ENCODE measurements around the gene SMAD4. TPM values are rescaled to one million over a fixed set of nuclear protein-coding genes. Genes with fewer than 3 reads are reported as not detected.

The SMAD4 gene
- total and polyA plus RNA-seq, 7 donors: 16.4 to 143 (median 106) TPM

GRCh38 chr18:51132256-51132935 is 102.4 kb downstream of the SMAD4 start:
- Histone ChIP-seq H3K27me3 (no peaks in the 10 kb centered on the region), H3K27ac (no peak overlapping the region), H3K4me3 (no peak overlapping the region), H3K36me3 (no peaks in the 10 kb centered on the region), H3K9me3 (no peaks in the 10 kb centered on the region), H3K4me1 (no peaks in the 10 kb centered on the region)
- DNase-seq: no peak
- intact Hi-C loops (cut with DNase I): no loop called here
- WGBS, 2 donors: 37 to 76% methylated on average over 6 of the region's 6 CpGs
- TF ChIP-seq POLR2AphosphoS5 (IDR thresholded peaks at IDR 0.05): no peak
- no peak for TF ChIP-seq POLR2A (IDR thresholded peaks at IDR 0.05)
- TF ChIP-seq CTCF (IDR thresholded peaks at IDR 0.05): no peak
- TF ChIP-seq EP300 (IDR thresholded peaks at IDR 0.05): no peak

- intact Hi-C loops (cut with DNase I): no loop called here
- H3K9me3 ChIP-seq: no peaks in the 10 kb centered on the region
Observed at GRCh38 chr18:51133580-51134160, 103.7 kb downstream of the SMAD4 start.

More at GRCh38 chr18:51133580-51134160, 103.7 kb downstream of the SMAD4 start:
- Histone ChIP-seq H3K27me3 (no peaks in the 10 kb centered on the region), H3K4me1 (no peaks in the 10 kb centered on the region), H3K4me3 (no peak overlapping the region), H3K36me3 (no peaks in the 10 kb centered on the region), H3K27ac (no peak overlapping the region)
- WGBS, 2 donors: 82 to 86% methylated on average over 12 of the region's 12 CpGs
- no peak for DNase-seq
- TF ChIP-seq CTCF (IDR thresholded peaks at IDR 0.05) (no peak), POLR2AphosphoS5 (IDR thresholded peaks at IDR 0.05) (no peak), EP300 (IDR thresholded peaks at IDR 0.05) (no peak), POLR2A (IDR thresholded peaks at IDR 0.05) (no peak)

Other genes with a start within 250 kb of the SMAD4 start
- 1 to 10 TPM in 1 of 4 donors, under 1 TPM in 3; under 0.01 to 2.5 (median 0.45) TPM for gene MRO, start 210.2 kb upstream of the SMAD4 start, total RNA-seq
- gene MRO, start 210.2 kb upstream of the SMAD4 start, polyA plus RNA-seq: under 1 TPM in 2 of 3 donors, not detected in 1; 0.12 to 0.46 TPM
- 10 to 100 TPM; 49.6 to 66.2 (median 62.6) TPM for gene ME2, start 151.1 kb upstream of the SMAD4 start, total RNA-seq
- gene ME2, start 151.1 kb upstream of the SMAD4 start, polyA plus RNA-seq: 10 to 100 TPM; 40.2 to 75.1 (median 43.8) TPM
- 1 to 10 TPM; 3.9 to 5.8 (median 5.5) TPM for gene ELAC1, start 62.2 kb upstream of the SMAD4 start, total RNA-seq
- gene ELAC1, start 62.2 kb upstream of the SMAD4 start, polyA plus RNA-seq: 1 to 10 TPM; 5.4 to 8.1 (median 5.4) TPM
- 10 to 100 TPM; 18.4 to 20.7 (median 20.2) TPM for gene MEX3C, start 167.5 kb downstream of the SMAD4 start, total RNA-seq
- 10 to 100 TPM; 10.2 to 14.1 (median 11.8) TPM for gene MEX3C, start 167.5 kb downstream of the SMAD4 start, polyA plus RNA-seq